ENCODE results near the gene ACMSD. TPM values are rescaled to one million over a fixed set of nuclear protein-coding genes. Genes with fewer than 3 reads are reported as not detected.
A peak's percentile ranks its signal among the peaks of the same experiment; 100 is the strongest.

Gene ACMSD
- polyA plus RNA-seq, 6 donors from 2014 or later = not detected

DNA sequence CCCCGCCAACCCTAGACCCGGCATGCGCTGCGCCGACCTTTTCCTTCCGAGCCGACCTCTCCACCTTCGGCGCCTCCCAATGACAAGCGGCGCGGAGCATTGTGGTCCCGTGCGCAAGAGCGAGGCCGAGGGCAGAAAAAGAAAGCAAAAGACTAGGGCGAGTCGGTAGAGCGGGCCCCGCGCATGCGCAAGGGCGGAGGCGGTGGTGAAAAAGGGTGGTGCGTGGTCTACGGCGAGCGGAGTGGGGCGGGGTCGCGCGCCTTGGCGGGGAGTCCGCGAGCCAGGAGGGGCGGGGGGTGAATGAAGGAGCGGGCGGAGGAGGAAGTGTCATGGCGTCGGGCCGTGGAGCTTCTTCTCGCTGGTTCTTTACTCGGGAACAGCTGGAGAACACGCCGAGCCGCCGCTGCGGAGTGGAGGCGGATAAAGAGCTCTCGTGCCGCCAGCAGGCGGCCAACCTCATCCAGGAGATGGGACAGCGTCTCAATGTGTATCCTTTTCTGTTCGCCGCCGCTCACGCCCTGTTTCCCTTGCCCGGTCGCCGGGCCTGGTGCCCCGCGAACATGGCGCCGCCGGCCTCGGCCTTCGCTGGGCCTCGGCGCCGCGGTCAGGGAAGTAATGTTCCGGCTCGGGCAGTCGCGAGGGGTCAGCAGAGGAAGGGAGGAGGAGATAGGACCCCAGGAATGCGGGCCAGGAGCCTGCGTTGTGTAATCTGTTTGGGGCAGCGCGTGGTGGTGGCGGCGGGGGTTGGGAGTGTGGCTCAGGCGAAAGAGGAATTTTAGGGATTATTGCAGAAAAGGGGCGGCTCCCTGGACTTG, 80.3 kb downstream of the ACMSD start, which contains the start of gene CCNT2:
CCNT2 (plus strand) TSS at position 297 of the 815 bp plus-strand sequence; CDS start at position 330, 33 bp downstream.
- Mint-ChIP-seq H3K9me3 (peaks cover 0 to 5% (median 0%) of the 10 kb centered on the region in 7 donors), H3K4me1 (peaks cover 24 to 51% (median 38%) of the 10 kb centered on the region in 3 donors), H3K27me3 (no peaks in the 10 kb centered on the region), H3K4me3 (peak within 1 kb of the TSS; percentile 90 to 100 (median 98)), H3K27ac (peak within 1 kb of the TSS; percentile 94 to 100 (median 98)), H3K36me3 (peaks cover 0 to 10% of the 10 kb centered on the region in 2 donors)
- ATAC-seq (ENCODE audit: low read depth in 2 of 2) (peak; percentile 80 to 81), DNase-seq (peak; percentile 100)

DNA sequence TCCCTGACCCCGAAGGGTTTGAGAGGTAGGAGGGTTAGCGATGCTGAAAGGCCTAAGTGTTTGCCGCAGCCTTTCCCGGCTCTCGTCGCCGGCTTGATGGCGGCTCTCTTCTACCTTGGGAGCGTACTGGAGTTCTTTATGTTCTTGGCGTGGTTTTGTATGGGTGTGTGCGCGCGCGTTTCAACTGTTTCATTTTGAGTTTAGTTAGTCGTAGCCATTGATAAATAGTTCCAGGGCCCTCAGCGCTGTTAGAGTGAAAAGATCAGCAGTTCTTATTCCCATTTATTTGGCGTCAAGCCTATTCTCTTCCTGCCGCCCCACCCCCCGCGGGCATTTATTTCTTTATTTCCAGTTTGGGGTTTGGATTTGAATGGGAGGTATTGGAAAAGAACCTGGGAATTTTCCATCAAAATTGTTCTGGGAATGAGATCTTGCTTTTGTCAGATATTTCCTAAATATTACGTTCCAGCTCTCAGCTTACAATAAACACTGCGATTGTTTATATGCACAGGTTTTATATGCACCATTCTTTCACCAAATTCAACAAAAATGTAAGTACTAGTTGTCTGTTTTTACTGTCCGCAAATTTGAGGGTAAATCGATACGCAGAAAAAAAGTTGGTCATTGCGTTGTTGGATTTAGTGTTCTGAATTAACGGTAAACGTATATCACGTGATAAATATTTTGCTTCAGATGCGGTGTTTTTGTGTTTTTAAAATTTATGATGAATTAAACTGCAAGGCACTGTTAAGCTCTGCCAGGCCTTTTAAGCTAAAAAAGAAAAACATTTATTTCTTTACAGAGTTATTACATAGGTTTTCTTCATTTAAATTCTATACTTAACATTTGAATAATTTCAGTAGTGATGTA, 81.2 kb downstream of the ACMSD start:
- peak overlapping the region; percentile 90 to 100 (median 98) for H3K4me3 Mint-ChIP-seq
- peaks cover 33 to 58% (median 46%) of the 10 kb centered on the region in 3 donors for H3K4me1 Mint-ChIP-seq
- H3K27ac Mint-ChIP-seq = peak overlapping the region; percentile 94 to 100 (median 98)
- H3K9me3 Mint-ChIP-seq = no peaks in the 10 kb centered on the region
- DNase-seq (peak; percentile 27), ATAC-seq (ENCODE audit: low read depth in 2 of 2) (no peak)
- peaks cover 0 to 11% of the 10 kb centered on the region in 2 donors for H3K36me3 Mint-ChIP-seq
- no peaks in the 10 kb centered on the region for H3K27me3 Mint-ChIP-seq

DNA sequence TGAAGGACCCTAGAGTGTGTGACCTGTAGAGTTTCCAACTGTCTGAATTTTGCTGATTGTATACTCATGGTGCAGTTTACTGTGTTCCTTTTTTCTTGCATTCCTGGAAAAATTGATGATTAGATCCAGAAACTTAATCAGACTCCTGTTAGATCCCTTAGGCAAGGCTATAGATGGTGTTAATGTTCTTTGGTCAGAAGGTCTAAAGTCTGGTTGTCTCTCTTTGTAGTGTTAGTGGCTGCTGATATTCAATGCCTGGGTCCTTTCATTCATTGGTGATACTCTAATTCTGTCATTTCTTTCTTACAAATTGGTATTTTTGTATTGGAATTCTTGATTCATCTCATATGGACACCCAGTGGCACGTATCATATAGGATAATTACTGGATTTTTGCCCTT, 86.5 kb downstream of the ACMSD start:
- peak overlapping the region in 2 of 6 donors; percentile 23 to 63 for H3K27ac Mint-ChIP-seq
- no peaks in the 10 kb centered on the region for H3K9me3 Mint-ChIP-seq
- DNase-seq (no peak), ATAC-seq (ENCODE audit: low read depth in 2 of 2) (no peak)
- H3K27me3 Mint-ChIP-seq = no peaks in the 10 kb centered on the region
- H3K4me3 Mint-ChIP-seq = peak overlapping the region in 2 of 8 donors; percentile 0 to 10
- H3K4me1 Mint-ChIP-seq = peaks cover 47 to 72% (median 61%) of the 10 kb centered on the region in 3 donors
- peaks cover 0 to 12% of the 10 kb centered on the region in 2 donors for H3K36me3 Mint-ChIP-seq

DNA sequence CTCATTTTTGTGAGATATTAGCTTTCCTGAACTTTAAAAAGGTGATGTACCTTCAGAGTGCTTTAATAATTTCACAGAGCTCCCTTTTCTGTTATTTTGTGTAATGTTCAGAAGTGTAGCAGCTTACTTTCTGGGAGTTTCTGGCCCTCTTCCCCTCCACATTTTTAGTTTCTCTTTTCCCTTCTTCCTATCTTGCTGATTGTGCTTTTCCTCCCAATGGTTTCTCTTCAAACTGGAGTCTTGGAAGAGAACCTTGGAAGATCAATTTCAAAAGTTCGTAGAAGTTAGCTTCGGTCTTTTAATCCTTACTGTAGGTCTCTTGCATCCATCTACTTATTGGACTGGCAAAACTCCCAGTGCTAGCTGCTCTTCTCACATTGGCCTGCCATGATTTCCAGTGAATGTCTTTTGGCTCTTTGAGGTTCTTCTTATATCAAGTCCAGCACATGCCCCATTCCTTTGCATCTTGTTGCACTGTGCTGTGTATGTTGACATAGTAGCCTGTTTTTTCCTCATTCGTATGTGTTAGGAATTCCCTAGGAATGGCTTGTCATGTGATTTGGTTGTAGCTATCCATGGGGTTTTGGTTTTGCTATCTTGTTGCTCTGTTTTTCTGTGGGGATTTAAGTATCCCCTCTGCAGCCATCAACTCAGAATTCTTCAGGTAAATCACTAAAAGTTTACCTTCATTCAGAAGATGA, 88.0 kb downstream of the ACMSD start:
- Mint-ChIP-seq H3K36me3 (peaks cover 0 to 12% of the 10 kb centered on the region in 2 donors), H3K27me3 (no peaks in the 10 kb centered on the region), H3K9me3 (peaks cover 0 to 1% (median 0%) of the 10 kb centered on the region in 7 donors), H3K4me1 (peaks cover 47 to 78% (median 66%) of the 10 kb centered on the region in 3 donors), H3K4me3 (peak overlapping the region in 2 of 8 donors; percentile 13 to 66), H3K27ac (peak overlapping the region in 4 of 6 donors; percentile 65 to 95 (median 72))
- DNase-seq (no peak), ATAC-seq (ENCODE audit: low read depth in 2 of 2) (no peak)

DNA sequence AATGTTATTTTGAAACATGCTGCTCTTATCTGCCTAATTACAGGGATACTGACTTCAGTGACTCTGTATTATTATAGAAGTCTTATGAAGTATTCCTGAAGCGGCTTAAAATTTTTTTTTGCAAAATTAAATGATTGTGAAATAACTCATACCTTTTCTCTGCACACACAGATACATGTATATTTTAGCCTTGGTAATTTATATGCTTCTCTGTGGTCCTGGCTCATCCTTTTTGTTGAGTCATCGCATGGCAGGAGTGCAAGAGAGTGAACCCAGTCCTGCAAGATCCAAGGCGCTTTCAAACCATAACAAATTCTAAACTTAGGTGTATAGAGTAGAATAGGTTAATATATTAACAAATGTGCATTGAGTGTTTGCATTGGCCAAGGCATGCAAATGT, 88.8 kb downstream of the ACMSD start:
- Mint-ChIP-seq H3K4me3 (no peak overlapping the region), H3K27ac (no peak overlapping the region), H3K4me1 (peaks cover 44 to 80% (median 61%) of the 10 kb centered on the region in 3 donors), H3K9me3 (peaks cover 0 to 1% (median 0%) of the 10 kb centered on the region in 7 donors), H3K36me3 (peaks cover 0 to 12% of the 10 kb centered on the region in 2 donors), H3K27me3 (no peaks in the 10 kb centered on the region)
- no peak for ATAC-seq (ENCODE audit: low read depth in 2 of 2)
- DNase-seq = no peak

DNA sequence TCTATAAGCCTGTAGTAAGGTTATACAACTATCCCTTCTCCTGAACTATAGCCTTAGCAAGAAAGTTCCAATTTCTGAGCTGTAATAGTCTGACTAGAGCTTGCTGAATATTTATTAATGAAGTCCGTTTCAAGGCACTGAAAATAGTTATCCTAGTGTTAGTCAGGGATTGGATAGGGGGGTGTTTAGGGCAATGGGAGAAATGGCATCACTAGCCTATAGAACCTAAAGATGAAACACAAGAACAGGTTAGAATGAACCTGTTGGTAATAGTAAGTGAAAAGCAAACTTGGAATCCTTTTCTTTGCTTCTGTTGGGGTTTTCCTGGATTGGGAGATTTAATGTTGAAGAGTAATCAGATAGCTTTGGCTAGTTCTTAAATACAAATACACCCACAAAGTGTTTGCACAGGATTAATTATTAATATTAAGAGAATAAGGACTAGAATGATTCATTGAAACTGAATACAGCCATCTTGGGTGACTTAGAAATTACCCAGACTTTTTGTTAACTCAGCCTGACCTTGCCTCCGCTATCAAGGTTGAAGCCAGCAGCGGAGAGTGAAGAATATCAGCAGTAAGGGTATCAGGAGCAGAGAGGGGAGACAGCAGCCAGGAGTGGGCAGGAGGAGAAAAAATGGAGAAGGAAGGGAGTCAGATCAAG, 94.6 kb downstream of the ACMSD start:
- peaks cover 0 to 1% (median 0%) of the 10 kb centered on the region in 7 donors for H3K9me3 Mint-ChIP-seq
- peak overlapping the region in 4 of 8 donors; percentile 35 to 71 (median 62) for H3K4me3 Mint-ChIP-seq
- peaks cover 8 to 9% of the 10 kb centered on the region in 2 donors for H3K36me3 Mint-ChIP-seq
- no peak for DNase-seq
- peak overlapping the region in 4 of 6 donors; percentile 39 to 89 (median 83) for H3K27ac Mint-ChIP-seq
- ATAC-seq (ENCODE audit: low read depth in 2 of 2) = no peak
- peaks cover 39 to 65% (median 57%) of the 10 kb centered on the region in 3 donors for H3K4me1 Mint-ChIP-seq
- H3K27me3 Mint-ChIP-seq = no peaks in the 10 kb centered on the region

GRCh38 chr2:134933732-134934131, 95.3 kb downstream of the ACMSD start:
- ATAC-seq (ENCODE audit: low read depth in 2 of 2) (no peak), DNase-seq (no peak)
- Mint-ChIP-seq H3K36me3 (peaks cover 8 to 9% of the 10 kb centered on the region in 2 donors), H3K9me3 (peaks cover 0 to 1% (median 0%) of the 10 kb centered on the region in 7 donors), H3K27me3 (no peaks in the 10 kb centered on the region), H3K4me3 (peak overlapping the region in 1 of 8 donors; percentile 45), H3K4me1 (peaks cover 34 to 61% (median 52%) of the 10 kb centered on the region in 3 donors), H3K27ac (peak overlapping the region in 3 of 6 donors; percentile 22 to 70 (median 33))

GRCh38 chr2:134934150-134934549, 95.7 kb downstream of the ACMSD start:
- peaks cover 34 to 59% (median 50%) of the 10 kb centered on the region in 3 donors for H3K4me1 Mint-ChIP-seq
- H3K27ac Mint-ChIP-seq = peak overlapping the region in 3 of 6 donors; percentile 24 to 78 (median 70)
- peaks cover 0 to 1% (median 0%) of the 10 kb centered on the region in 7 donors for H3K9me3 Mint-ChIP-seq
- H3K4me3 Mint-ChIP-seq = peak overlapping the region in 3 of 8 donors; percentile 22 to 45 (median 34)
- ATAC-seq (ENCODE audit: low read depth in 2 of 2) = no peak
- no peak for DNase-seq
- H3K36me3 Mint-ChIP-seq = peaks cover 8 to 9% of the 10 kb centered on the region in 2 donors
- no peaks in the 10 kb centered on the region for H3K27me3 Mint-ChIP-seq

- H3K4me3 Mint-ChIP-seq = peak overlapping the region in 3 of 8 donors; percentile 30 to 47 (median 34)
- peaks cover 8 to 9% of the 10 kb centered on the region in 2 donors for H3K36me3 Mint-ChIP-seq
- H3K4me1 Mint-ChIP-seq = peaks cover 34 to 54% (median 46%) of the 10 kb centered on the region in 3 donors
- peaks cover 0 to 1% (median 0%) of the 10 kb centered on the region in 7 donors for H3K9me3 Mint-ChIP-seq
- H3K27ac Mint-ChIP-seq = peak overlapping the region in 2 of 6 donors; percentile 70 to 78
- H3K27me3 Mint-ChIP-seq = no peaks in the 10 kb centered on the region
- ATAC-seq (ENCODE audit: low read depth in 2 of 2) (no peak), DNase-seq (no peak)
Measured at GRCh38 chr2:134934641-134935040, 96.2 kb downstream of the ACMSD start.

DNA sequence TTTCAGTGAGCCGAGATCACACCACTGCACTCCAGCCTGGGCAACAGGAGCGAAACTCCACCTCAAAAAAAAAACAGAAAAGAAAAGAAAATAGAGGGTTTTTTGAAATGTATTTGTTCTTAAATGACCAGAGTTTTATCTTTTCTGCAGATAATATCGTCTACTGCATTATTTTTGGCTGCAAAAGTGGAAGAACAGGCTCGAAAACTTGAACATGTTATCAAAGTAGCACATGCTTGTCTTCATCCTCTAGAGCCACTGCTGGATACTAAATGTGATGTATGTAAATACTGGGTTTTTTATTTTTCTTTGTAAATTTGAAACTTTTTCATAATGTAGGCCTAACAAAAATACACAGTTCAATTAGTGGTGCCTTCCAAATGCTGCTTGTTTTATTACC, 98.3 kb downstream of the ACMSD start:
- H3K4me1 Mint-ChIP-seq = peaks cover 32 to 37% (median 35%) of the 10 kb centered on the region in 3 donors
- H3K27me3 Mint-ChIP-seq = no peaks in the 10 kb centered on the region
- peak overlapping the region in 2 of 6 donors; percentile 14 to 51 for H3K27ac Mint-ChIP-seq
- H3K9me3 Mint-ChIP-seq = no peaks in the 10 kb centered on the region
- peaks cover 8 to 9% of the 10 kb centered on the region in 2 donors for H3K36me3 Mint-ChIP-seq
- no peak overlapping the region for H3K4me3 Mint-ChIP-seq
- DNase-seq = no peak
- no peak for ATAC-seq (ENCODE audit: low read depth in 2 of 2)

- Mint-ChIP-seq H3K27ac (peak overlapping the region; percentile 27 to 65 (median 52)), H3K27me3 (no peaks in the 10 kb centered on the region), H3K36me3 (no peaks in the 10 kb centered on the region), H3K4me3 (peak overlapping the region in 7 of 8 donors; percentile 5 to 68 (median 53)), H3K9me3 (no peaks in the 10 kb centered on the region), H3K4me1 (peaks cover 23 to 31% (median 28%) of the 10 kb centered on the region in 3 donors)
- peak; percentile 91 to 93 for ATAC-seq (ENCODE audit: low read depth in 2 of 2)
- peak; percentile 41 for DNase-seq
Measured at GRCh38 chr2:134943540-134943939, 105.1 kb downstream of the ACMSD start.

GRCh38 chr2:134944975-134945374, 106.6 kb downstream of the ACMSD start:
- Mint-ChIP-seq H3K4me3 (peak overlapping the region in 1 of 8 donors; percentile 24), H3K4me1 (peaks cover 24 to 37% (median 28%) of the 10 kb centered on the region in 3 donors), H3K27me3 (no peaks in the 10 kb centered on the region), H3K27ac (peak overlapping the region in 4 of 6 donors; percentile 13 to 88 (median 48)), H3K36me3 (no peaks in the 10 kb centered on the region), H3K9me3 (no peaks in the 10 kb centered on the region)
- ATAC-seq (ENCODE audit: low read depth in 2 of 2) (no peak), DNase-seq (no peak)
